Choroid plexus epithelial cell (primary cell): Measurements from ENCODE around the gene ZNF577.

Experiments
- DNase-seq: peaks from one replicate; pipeline ENCODE4 v3.0.0-alpha.2; 2010; ENCODE audit warnings: low read depth
- H3K4me3 ChIP-seq: 2 replicates; pipeline ENCODE4 v1.5.1; 2011; ENCODE audit warnings: low read depth, mild to moderate bottlenecking, control low read depth, low read length, moderate library complexity
- CTCF ChIP-seq: conservative IDR thresholded peaks from 2 replicates; pipeline ENCODE4 v1.5.1; 2011; ENCODE audit warnings: low read depth, mild to moderate bottlenecking, control low read depth, inconsistent platforms, low read length, moderate library complexity

Gene ZNF577

GRCh38 chr19:51873097-51873496, 14.7 kb downstream of the ZNF577 start:
- DNase-seq, result no peak
- no peak overlapping the region for H3K4me3 ChIP-seq
- TF ChIP-seq CTCF, result no peak

- no peak for TF ChIP-seq CTCF
- H3K4me3 ChIP-seq, result no peak overlapping the region
- no peak for DNase-seq
Measured at GRCh38 chr19:51861870-51862622, 25.7 kb downstream of the ZNF577 start.

GRCh38 chr19:51837145-51837544, 50.6 kb downstream of the ZNF577 start:
- no peak for DNase-seq
- H3K4me3 ChIP-seq, result no peak overlapping the region
- TF ChIP-seq CTCF, result no peak

GRCh38 chr19:51830274-51830673, 57.5 kb downstream of the ZNF577 start:
- peak; percentile 14 for TF ChIP-seq CTCF
- peak; percentile 34 for DNase-seq
- H3K4me3 ChIP-seq, result no peak overlapping the region

GRCh38 chr19:51824281-51825005, 63.3 kb downstream of the ZNF577 start:
- no peak for TF ChIP-seq CTCF
- no peak for DNase-seq
- H3K4me3 ChIP-seq, result no peak overlapping the region

GRCh38 chr19:51822946-51823345, 64.8 kb downstream of the ZNF577 start:
- no peak for TF ChIP-seq CTCF
- DNase-seq, result no peak
- no peak overlapping the region for H3K4me3 ChIP-seq
